ENCODE measurements around the gene LRP1.

Gene LRP1

DNA sequence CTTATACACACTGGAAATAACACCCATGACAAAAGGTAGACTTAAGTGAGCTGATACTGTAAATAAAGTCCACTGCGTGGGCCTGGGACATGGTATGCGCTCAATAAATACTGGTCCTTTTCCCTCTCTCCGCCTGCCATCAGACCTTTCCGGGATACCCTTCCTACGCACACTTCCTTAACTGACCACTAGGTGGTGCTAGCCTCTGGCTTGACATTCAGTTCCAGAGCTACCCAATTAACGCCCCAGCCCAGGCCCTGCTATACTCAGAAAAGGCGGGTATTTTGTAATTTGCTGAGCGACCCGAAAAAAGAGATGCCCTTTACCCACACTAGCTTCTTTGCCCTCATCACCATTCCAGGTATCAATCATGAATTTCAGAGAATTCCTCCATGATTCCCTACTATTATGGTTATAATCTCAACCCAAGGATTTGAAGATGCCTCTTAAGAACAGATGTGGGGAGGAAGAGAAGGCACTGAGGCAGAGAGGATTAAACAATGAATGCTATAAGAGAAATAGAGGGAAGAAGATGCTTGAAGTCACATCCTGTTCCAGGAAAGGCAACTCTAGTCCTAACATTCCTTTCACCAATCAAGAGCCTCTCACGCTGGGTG, 3.9 kb upstream of the LRP1 start:
- Histone ChIP-seq H3K9me3 (ENCODE audit: insufficient read depth, low read length) (peaks cover 7% of the 10 kb centered on the region; the same call in 1 of the 2 replicates), H3K27me3 (ENCODE audit: low read depth, low read length) (peaks cover 19% of the 10 kb centered on the region), H3K27ac (ENCODE audit: low read length) (no peak overlapping the region), H3K36me3 (replicated peaks; ENCODE audit: low read depth, low read length) (peaks cover 3% of the 10 kb centered on the region), H2AFZ (ENCODE audit: low read depth, low read length) (no peak overlapping the region; the same call in 1 of the 2 replicates), H4K20me1 (ENCODE audit: insufficient read depth, low read length) (no peaks in the 10 kb centered on the region), H3K4me2 (ENCODE audit: low read length) (no peak overlapping the region), H3K4me3 (ENCODE audit: low read length) (no peak overlapping the region), H3K4me1 (ENCODE audit: low read length) (peaks cover 17% of the 10 kb centered on the region), H3K9ac (ENCODE audit: low read length) (no peak overlapping the region), H3K79me2 (ENCODE audit: low read length) (no peaks in the 10 kb centered on the region)
- TF ChIP-seq, protein P1, sequence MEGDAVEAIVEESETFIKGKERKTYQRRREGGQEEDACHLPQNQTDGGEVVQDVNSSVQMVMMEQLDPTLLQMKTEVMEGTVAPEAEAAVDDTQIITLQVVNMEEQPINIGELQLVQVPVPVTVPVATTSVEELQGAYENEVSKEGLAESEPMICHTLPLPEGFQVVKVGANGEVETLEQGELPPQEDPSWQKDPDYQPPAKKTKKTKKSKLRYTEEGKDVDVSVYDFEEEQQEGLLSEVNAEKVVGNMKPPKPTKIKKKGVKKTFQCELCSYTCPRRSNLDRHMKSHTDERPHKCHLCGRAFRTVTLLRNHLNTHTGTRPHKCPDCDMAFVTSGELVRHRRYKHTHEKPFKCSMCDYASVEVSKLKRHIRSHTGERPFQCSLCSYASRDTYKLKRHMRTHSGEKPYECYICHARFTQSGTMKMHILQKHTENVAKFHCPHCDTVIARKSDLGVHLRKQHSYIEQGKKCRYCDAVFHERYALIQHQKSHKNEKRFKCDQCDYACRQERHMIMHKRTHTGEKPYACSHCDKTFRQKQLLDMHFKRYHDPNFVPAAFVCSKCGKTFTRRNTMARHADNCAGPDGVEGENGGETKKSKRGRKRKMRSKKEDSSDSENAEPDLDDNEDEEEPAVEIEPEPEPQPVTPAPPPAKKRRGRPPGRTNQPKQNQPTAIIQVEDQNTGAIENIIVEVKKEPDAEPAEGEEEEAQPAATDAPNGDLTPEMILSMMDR (IDR thresholded peaks at IDR 0.05; ENCODE audit: low read depth, low read length), result peak; percentile 81
- TF ChIP-seq EZH2phosphoT487 (IDR thresholded peaks at IDR 0.05; ENCODE audit: low read depth), result no peak

DNA sequence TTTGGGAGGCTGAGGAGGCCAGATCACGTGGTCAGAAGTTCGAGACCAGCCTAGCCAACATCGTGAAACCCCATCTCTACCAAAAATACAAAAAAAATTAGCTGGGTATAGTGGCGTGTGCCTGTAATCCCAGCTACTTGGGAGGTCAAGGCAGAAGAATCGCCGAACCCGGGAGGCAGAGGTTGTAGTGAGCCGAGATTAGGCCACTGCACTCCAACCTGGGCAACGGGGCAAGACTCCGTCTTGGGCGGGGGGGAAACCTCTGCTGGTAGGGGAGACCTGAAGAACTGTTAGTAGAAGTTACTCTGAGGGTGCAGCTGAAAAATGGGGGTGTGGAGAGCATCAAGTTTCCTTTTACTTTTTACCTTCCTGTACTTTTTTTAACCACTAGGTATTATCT, 2.2 kb upstream of the LRP1 start:
- Histone ChIP-seq H3K79me2 (ENCODE audit: low read length) (no peaks in the 10 kb centered on the region), H3K4me3 (ENCODE audit: low read length) (no peak overlapping the region), H4K20me1 (ENCODE audit: insufficient read depth, low read length) (no peaks in the 10 kb centered on the region), H2AFZ (ENCODE audit: low read depth, low read length) (no peak overlapping the region), H3K9me3 (ENCODE audit: insufficient read depth, low read length) (peaks cover 7% of the 10 kb centered on the region; the same call in 1 of the 2 replicates), H3K4me1 (ENCODE audit: low read length) (peaks cover 29% of the 10 kb centered on the region), H3K4me2 (ENCODE audit: low read length) (no peak overlapping the region), H3K27ac (ENCODE audit: low read length) (no peak overlapping the region), H3K36me3 (replicated peaks; ENCODE audit: low read depth, low read length) (peaks cover 3% of the 10 kb centered on the region), H3K9ac (ENCODE audit: low read length) (no peak overlapping the region), H3K27me3 (ENCODE audit: low read depth, low read length) (peaks cover 34% of the 10 kb centered on the region)
- TF ChIP-seq, protein P1 (IDR thresholded peaks at IDR 0.05; ENCODE audit: low read depth, low read length), result no peak
- TF ChIP-seq EZH2phosphoT487 (IDR thresholded peaks at IDR 0.05; ENCODE audit: low read depth), result no peak

DNA sequence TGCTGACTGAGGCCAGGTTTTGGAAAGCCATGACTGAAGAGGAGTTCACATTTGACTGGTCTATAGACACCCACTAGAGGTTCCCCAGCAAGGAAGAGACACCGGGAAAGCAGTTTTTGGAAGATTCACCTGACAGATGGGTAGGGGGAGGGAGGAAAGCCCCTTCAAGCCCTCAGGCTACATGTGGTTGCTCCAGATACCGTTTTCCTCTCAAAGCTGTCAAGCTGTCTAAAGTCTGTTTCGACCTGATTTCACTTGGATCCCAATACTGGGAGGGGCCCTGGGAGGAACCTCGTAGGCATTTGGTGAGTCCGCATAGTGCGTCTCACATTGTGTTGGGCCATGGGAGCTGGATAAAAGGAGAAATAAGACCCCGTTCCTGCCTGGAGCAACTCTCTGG, 1.7 kb upstream of the LRP1 start:
- no peak overlapping the region for H2AFZ ChIP-seq (ENCODE audit: low read depth, low read length)
- H3K27ac ChIP-seq (ENCODE audit: low read length), result no peak overlapping the region
- no peak overlapping the region for H3K9ac ChIP-seq (ENCODE audit: low read length)

DNA sequence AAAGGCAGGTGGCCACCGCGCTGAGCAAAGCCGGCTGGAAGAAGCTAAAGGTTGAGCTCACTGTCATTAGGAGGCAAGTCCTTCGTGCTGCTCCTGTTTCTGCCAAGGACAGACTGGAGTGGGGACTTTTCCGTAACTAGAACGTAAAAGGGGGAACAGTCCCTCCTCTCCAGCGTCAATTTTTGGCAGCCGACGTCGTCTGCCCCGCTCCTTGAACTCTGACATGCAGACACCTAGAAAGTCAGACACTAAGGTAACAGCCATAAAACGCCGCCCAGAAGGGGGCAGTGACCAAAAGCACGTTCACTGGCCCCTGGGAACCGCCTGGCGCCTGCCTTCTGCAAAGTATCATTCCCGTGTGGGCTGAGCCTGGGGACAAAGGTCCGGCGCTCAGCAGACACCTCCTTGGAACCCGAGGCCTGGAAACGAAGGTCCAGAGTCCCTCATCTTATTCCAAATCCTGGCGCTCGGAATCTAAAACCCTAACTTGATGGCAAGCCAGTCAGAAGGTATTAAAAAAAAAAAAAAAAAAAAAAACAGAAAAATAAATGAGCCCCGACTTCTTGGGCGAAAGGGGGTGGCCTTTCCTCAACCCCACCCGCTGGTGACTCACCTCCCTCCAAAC, 1.1 kb upstream of the LRP1 start:
- Histone ChIP-seq H3K4me3 (ENCODE audit: low read length) (peak overlapping the region; percentile 84), H3K9me3 (ENCODE audit: insufficient read depth, low read length) (peaks cover 7% of the 10 kb centered on the region; the same call in 1 of the 2 replicates), H3K4me2 (ENCODE audit: low read length) (peak overlapping the region; percentile 78), H3K36me3 (replicated peaks; ENCODE audit: low read depth, low read length) (peaks cover 3% of the 10 kb centered on the region), H3K27me3 (ENCODE audit: low read depth, low read length) (peaks cover 42% of the 10 kb centered on the region), H4K20me1 (ENCODE audit: insufficient read depth, low read length) (no peaks in the 10 kb centered on the region), H3K9ac (ENCODE audit: low read length) (peak overlapping the region; percentile 72), H3K4me1 (ENCODE audit: low read length) (peaks cover 32% of the 10 kb centered on the region), H2AFZ (ENCODE audit: low read depth, low read length) (peak overlapping the region; percentile 96; the same call in 1 of the 2 replicates), H3K27ac (ENCODE audit: low read length) (no peak overlapping the region), H3K79me2 (ENCODE audit: low read length) (no peaks in the 10 kb centered on the region)
- no peak for TF ChIP-seq EZH2phosphoT487 (IDR thresholded peaks at IDR 0.05; ENCODE audit: low read depth)
- TF ChIP-seq, protein P1 (IDR thresholded peaks at IDR 0.05; ENCODE audit: low read depth, low read length), result peak; percentile 54

More for the DNA sequence above, 1.7 kb upstream of the LRP1 start:
- TF ChIP-seq, protein P1 (IDR thresholded peaks at IDR 0.05; ENCODE audit: low read depth, low read length), result no peak
- no peak for TF ChIP-seq EZH2phosphoT487 (IDR thresholded peaks at IDR 0.05; ENCODE audit: low read depth)
- Histone ChIP-seq H3K36me3 (replicated peaks; ENCODE audit: low read depth, low read length) (peaks cover 3% of the 10 kb centered on the region), H3K9me3 (ENCODE audit: insufficient read depth, low read length) (peaks cover 7% of the 10 kb centered on the region; the same call in 1 of the 2 replicates), H3K27me3 (ENCODE audit: low read depth, low read length) (peaks cover 37% of the 10 kb centered on the region), H3K79me2 (ENCODE audit: low read length) (no peaks in the 10 kb centered on the region), H3K4me3 (ENCODE audit: low read length) (no peak overlapping the region), H3K4me1 (ENCODE audit: low read length) (peaks cover 32% of the 10 kb centered on the region), H3K4me2 (ENCODE audit: low read length) (peak overlapping the region; percentile 78; the same call in 1 of the 2 replicates), H4K20me1 (ENCODE audit: insufficient read depth, low read length) (no peaks in the 10 kb centered on the region)

Data from OCI-LY3 (cell line).